CD4-positive, alpha-beta memory T cell (primary cell): Measurements from ENCODE around the gene AKT1S1. TPM values are rescaled to one million over a fixed set of nuclear protein-coding genes. Genes with fewer than 3 reads are reported as not detected.
"Not testable (repeated sequence)": the region's sequence is repeated elsewhere in the genome, so short reads cannot be mapped to it uniquely, and the experiment has no call there.

ENCODE experiments used
- CTCF ChIA-PET: fragments of 350-600 bp; sonication (Branson Sonifier 250); formaldehyde crosslinking; loops from one replicate; lab custom pipeline; 2021; ENCODE audit warnings: inconsistent platforms; ENCODE audit not compliant: partially characterized antibody; lab: Charles Lee
- POLR2A ChIA-PET: fragments of 350-600 bp; sonication (Branson Sonifier 250); formaldehyde crosslinking; loops from one replicate; lab custom pipeline; 2021; ENCODE audit not compliant: partially characterized antibody; lab: Charles Lee
- DNase-seq, 5 donors: peaks; one replicate each; pipeline versions ENCODE4 v3.0.0 to v3.0.0-alpha.2; 2020 to 2022; ENCODE audit warnings: mixed read lengths in 1 of 5
- H3K27ac ChIP-seq: one replicate; pipeline ENCODE4 v1.7.0; 2013; ENCODE audit warnings: low read depth, low read length
- H3K27me3 ChIP-seq: 2 replicates; pipeline ENCODE4 v1.7.0; 2013; ENCODE audit warnings: mild to moderate bottlenecking, low read length, moderate library complexity; ENCODE audit not compliant: insufficient read depth
- H3K36me3 ChIP-seq: 2 replicates; pipeline ENCODE4 v1.7.0; 2013; ENCODE audit warnings: mild to moderate bottlenecking, low read length, moderate library complexity; ENCODE audit not compliant: insufficient read depth
- H3K4me1 ChIP-seq: 2 replicates; pipeline ENCODE4 v1.7.0; 2013; ENCODE audit warnings: mild to moderate bottlenecking, low read length, moderate library complexity; ENCODE audit not compliant: insufficient read depth
- H3K4me3 ChIP-seq, 2 donors: one replicate each; pipeline ENCODE4 v1.7.0; 2013; ENCODE audit warnings: low read length in 2 of 2, mild to moderate bottlenecking in 1 of 2
- H3K9me3 ChIP-seq, 2 donors: one replicate each; pipeline ENCODE4 v1.7.0; 2013; ENCODE audit warnings: low read length in 2 of 2, control low read depth in 1 of 2; ENCODE audit not compliant: control insufficient read depth in 1 of 2
- H3K27ac Mint-ChIP-seq, 7 donors: one replicate each; pipeline ENCODE4 v1.8.0; 2020 to 2021; ENCODE audit warnings: mixed read lengths in 7 of 7, mild to moderate bottlenecking in 6 of 7, inconsistent platforms in 3 of 7, moderate library complexity in 3 of 7
- H3K27me3 Mint-ChIP-seq, 2 donors: one replicate each; pipeline ENCODE4 v1.8.0; 2020 to 2021; ENCODE audit warnings: mixed read lengths in 2 of 2
- H3K36me3 Mint-ChIP-seq, 2 donors: one replicate each; pipeline ENCODE4 v1.8.0; 2020 to 2021; ENCODE audit warnings: mixed read lengths in 2 of 2, inconsistent platforms in 1 of 2, mild to moderate bottlenecking in 1 of 2
- H3K4me1 Mint-ChIP-seq, 4 donors: one replicate each; pipeline ENCODE4 v1.8.0; 2020 to 2021; ENCODE audit warnings: mixed read lengths in 4 of 4, mild to moderate bottlenecking in 1 of 4
- H3K4me3 Mint-ChIP-seq, 8 donors: one replicate each; pipeline ENCODE4 v1.8.0; 2020 to 2021; ENCODE audit warnings: mixed read lengths in 8 of 8, mild to moderate bottlenecking in 7 of 8, moderate library complexity in 6 of 8, inconsistent platforms in 3 of 8
- H3K9me3 Mint-ChIP-seq, 8 donors: one replicate each; pipeline ENCODE4 v1.8.0; 2020 to 2021; ENCODE audit warnings: mixed read lengths in 8 of 8, mild to moderate bottlenecking in 5 of 8, inconsistent platforms in 3 of 8, moderate library complexity in 1 of 8
- intact Hi-C: fragments of 100-400 bp; cut with micrococcal nuclease; formaldehyde crosslinking; loops from one replicate; pipeline ENCODE4 v1.15.1; 2023
- polyA plus RNA-seq, 2 donors: library from polyadenylated mRNA; unstranded; fragments of 300-500 nt; fragmentation: Illumina TruSeq; gene quantifications; one replicate each; pipeline ENCODE4 v1.2.3, GENCODE V29; 2021
- total RNA-seq, 2 experiments: library from RNA; stranded (reverse); gene quantifications; one replicate each; pipeline ENCODE4 v1.2.3, GENCODE V29; 2021

The AKT1S1 gene
- total RNA-seq (10 to 100 TPM; 19.7 to 20.2 TPM), polyA plus RNA-seq (1 to 10 TPM; 2.5 to 4.8 TPM)

DNA sequence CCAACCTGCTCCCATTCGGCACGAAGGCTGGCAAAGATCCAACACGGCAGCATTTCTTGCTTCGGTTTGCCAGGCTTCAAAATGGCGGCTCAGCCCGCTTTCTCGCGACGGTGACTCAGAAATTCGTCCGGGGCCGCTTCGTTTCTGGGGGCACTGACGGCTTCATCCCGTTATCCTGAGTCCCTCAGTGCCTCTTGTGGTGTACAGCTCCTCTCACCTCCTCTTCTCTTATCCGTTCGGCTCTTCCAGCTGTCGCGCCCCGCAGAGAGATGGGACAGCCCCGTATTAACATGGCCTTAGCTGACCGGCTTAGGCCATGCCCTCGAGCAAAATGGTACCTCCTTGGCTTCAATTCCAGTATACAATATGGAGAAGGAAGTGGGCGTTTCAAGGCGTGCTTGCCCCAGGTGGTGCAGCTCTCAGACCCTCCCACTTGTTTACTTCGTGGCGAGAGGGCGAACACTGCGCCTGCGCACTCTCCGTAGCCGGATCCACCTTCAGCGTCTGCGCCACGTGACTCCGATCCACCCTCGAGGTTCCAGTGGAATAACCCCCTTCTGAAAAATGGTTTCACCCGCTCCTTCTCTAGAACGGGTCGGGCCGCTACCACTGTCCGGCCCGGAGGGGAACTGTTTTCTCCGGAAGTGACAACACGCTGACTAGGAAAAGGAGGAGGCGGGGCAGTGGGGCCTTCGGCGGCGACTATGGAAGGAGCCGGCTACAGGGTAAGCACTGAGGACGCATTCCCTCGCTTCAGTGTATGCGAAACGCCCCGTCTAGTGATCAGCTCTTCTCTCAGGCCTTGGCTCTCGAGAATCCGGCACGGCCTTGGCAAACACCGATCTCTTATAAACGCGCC lies at the start of gene AKT1S1, which contains the start of gene TBC1D17:
AKT1S1 (minus strand) TSS at position 336 of the 859 bp plus-strand sequence. CDS start 4,060 bp downstream, outside the sequence.
TBC1D17 (plus strand) TSS at position 683 of the 859 bp plus-strand sequence; CDS start at position 705, 22 bp downstream.
- Mint-ChIP-seq H3K9me3 (peaks cover 0 to 1% (median 0%) of the 10 kb centered on the region in 8 donors), H3K27ac (no peak within 1 kb of the TSS), H3K4me3 (no peak within 1 kb of the TSS), H3K36me3 (peaks cover 14 to 17% of the 10 kb centered on the region in 2 donors), H3K27me3 (no peaks in the 10 kb centered on the region), H3K4me1 (peaks cover 14 to 44% (median 18%) of the 10 kb centered on the region in 4 donors)
- peak within 1 kb of the TSS; percentile 95 for H3K27ac ChIP-seq
- peak within 1 kb of the TSS; percentile 97 to 98 for H3K4me3 ChIP-seq
- H3K9me3 ChIP-seq, result no peaks in the 10 kb centered on the region
- peaks cover 29% of the 10 kb centered on the region for H3K4me1 ChIP-seq
- no peaks in the 10 kb centered on the region for H3K27me3 ChIP-seq
- ChIA-PET POLR2A (interaction anchor here (0.6 to 5.4 kb wide), 30 partner anchors 9 to 1627 kb away, joined by 3 to 73 read pairs (median 7); partner anchors contain the start of genes AP2A1, ATF5, BCL2L12 and FUZ), CTCF (interaction anchor here (0.9 to 1.6 kb wide), 2 partner anchors 9 to 159 kb away, joined by 3 to 4 read pairs; partner anchors contain the start of gene PNKP)
- peaks cover 30% of the 10 kb centered on the region for H3K36me3 ChIP-seq
- peak; percentile 99 to 100 (median 100) for DNase-seq
- intact Hi-C loops, result loop anchor here (1.0 to 5.0 kb wide), 13 partner anchors 8 to 380 kb away; partner anchors contain the start of genes ATF5, FUZ, IL4I1 and NUP62

DNA sequence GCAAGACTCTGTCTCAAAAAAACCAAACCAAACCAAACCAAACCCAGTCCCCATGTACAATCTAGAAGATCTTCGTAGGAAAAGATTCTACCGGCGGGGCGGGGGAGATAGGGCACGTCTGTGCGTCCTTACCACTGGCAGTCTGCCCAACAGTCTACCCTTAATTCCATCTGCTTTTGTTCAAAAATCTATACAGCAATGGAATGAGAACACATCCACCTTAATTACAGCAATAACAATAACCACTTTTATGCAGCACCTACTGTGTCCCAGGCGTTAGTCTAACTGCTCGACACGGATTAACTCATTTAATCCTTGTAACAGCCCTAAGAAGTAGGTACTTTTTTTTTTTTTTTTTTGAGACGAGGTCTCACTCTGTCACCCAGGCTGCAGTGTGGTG lies 49.4 kb upstream of the AKT1S1 start:
- no peak for DNase-seq
- H3K27me3 Mint-ChIP-seq, result no peaks in the 10 kb centered on the region
- H3K9me3 Mint-ChIP-seq, result peaks cover 0 to 7% (median 0%) of the 10 kb centered on the region in 8 donors
- H3K9me3 ChIP-seq, result no peaks in the 10 kb centered on the region
- no peak overlapping the region for H3K4me3 ChIP-seq
- peaks cover 18 to 43% of the 10 kb centered on the region in 2 donors for H3K36me3 Mint-ChIP-seq
- H3K36me3 ChIP-seq, result peaks cover 34% of the 10 kb centered on the region
- peaks cover 32 to 71% (median 49%) of the 10 kb centered on the region in 4 donors for H3K4me1 Mint-ChIP-seq
- intact Hi-C loops, result no loop called here
- H3K27me3 ChIP-seq, result no peaks in the 10 kb centered on the region
- H3K4me1 ChIP-seq, result peaks cover 50% of the 10 kb centered on the region
- ChIA-PET POLR2A (no interaction called here), CTCF (no interaction called here)
- no peak overlapping the region for H3K27ac ChIP-seq
- H3K27ac Mint-ChIP-seq, result peak overlapping the region in 2 of 7 donors; percentile 48 to 59
- H3K4me3 Mint-ChIP-seq, result peak overlapping the region in 2 of 8 donors; percentile 10 to 38

DNA sequence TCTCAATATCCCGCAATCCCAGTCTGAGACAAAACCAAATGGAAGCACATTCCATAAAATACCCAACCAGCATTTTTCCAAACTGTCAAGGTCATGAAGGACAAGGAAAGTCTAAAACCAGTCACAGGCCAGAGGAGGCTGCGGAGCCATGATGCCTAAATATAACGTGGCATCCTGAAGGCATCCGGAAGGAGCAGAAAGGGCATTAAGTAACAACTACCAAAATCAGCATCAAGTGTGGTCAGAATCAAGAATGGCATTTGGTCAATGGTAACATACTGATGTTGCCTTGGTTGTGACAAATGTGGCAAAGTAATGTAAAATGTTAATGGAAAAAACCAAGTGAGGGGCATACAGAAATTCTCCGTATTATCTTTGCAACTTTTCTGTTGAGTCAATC lies 48.3 kb upstream of the AKT1S1 start:
- Mint-ChIP-seq H3K4me3 (peak overlapping the region in 2 of 8 donors; percentile 4 to 26), H3K4me1 (peaks cover 30 to 72% (median 49%) of the 10 kb centered on the region in 4 donors), H3K36me3 (peaks cover 24 to 50% of the 10 kb centered on the region in 2 donors), H3K27me3 (no peaks in the 10 kb centered on the region), H3K27ac (no peak overlapping the region), H3K9me3 (peaks cover 0 to 7% (median 0%) of the 10 kb centered on the region in 8 donors)
- POLR2A ChIA-PET, result no interaction called here
- peaks cover 38% of the 10 kb centered on the region for H3K36me3 ChIP-seq
- H3K4me1 ChIP-seq, result peaks cover 45% of the 10 kb centered on the region
- intact Hi-C loops, result no loop called here
- CTCF ChIA-PET, result interaction anchor here (0.7 kb wide), 1 partner anchor 15 kb away, joined by 3 read pairs; no protein-coding TSS in a partner anchor
- no peaks in the 10 kb centered on the region for H3K9me3 ChIP-seq
- no peak overlapping the region for H3K4me3 ChIP-seq
- no peak overlapping the region for H3K27ac ChIP-seq
- no peak for DNase-seq
- no peaks in the 10 kb centered on the region for H3K27me3 ChIP-seq

DNA sequence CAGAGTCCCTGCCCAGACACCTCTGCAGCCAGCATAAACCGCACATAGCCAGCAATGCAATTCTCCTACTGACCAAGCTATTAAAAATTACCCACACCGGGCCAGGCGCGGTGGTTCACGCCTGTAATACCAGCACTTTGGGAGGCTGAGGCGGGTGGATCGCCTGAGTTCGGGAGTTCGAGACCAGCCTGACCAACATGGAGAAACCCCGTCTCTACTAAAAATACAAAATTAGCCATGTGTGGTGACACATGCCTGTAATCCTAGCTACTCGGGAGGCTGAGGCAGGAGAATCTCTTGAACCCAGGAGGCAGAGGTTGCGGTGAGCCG lies 47.7 kb upstream of the AKT1S1 start:
- H3K9me3 Mint-ChIP-seq, H3K4me3 ChIP-seq, H3K27ac Mint-ChIP-seq, H3K9me3 ChIP-seq, H3K27ac ChIP-seq, H3K27me3 Mint-ChIP-seq, intact Hi-C loops, DNase-seq, H3K4me3 Mint-ChIP-seq, H3K27me3 ChIP-seq: not testable (repeated sequence)
- POLR2A ChIA-PET, result interaction anchor here (0.9 kb wide), 1 partner anchor 11 kb away, joined by 3 read pairs; no protein-coding TSS in a partner anchor
- CTCF ChIA-PET, result interaction anchor here (1.1 to 1.4 kb wide), 2 partner anchors 13 to 34 kb away, joined by 3 to 5 read pairs; no protein-coding TSS in a partner anchor
- Mint-ChIP-seq H3K36me3 (peaks cover 26 to 54% of the 10 kb centered on the region in 2 donors), H3K4me1 (peaks cover 28 to 72% (median 47%) of the 10 kb centered on the region in 4 donors)
- Histone ChIP-seq H3K4me1 (peaks cover 38% of the 10 kb centered on the region), H3K36me3 (peaks cover 41% of the 10 kb centered on the region)

DNA sequence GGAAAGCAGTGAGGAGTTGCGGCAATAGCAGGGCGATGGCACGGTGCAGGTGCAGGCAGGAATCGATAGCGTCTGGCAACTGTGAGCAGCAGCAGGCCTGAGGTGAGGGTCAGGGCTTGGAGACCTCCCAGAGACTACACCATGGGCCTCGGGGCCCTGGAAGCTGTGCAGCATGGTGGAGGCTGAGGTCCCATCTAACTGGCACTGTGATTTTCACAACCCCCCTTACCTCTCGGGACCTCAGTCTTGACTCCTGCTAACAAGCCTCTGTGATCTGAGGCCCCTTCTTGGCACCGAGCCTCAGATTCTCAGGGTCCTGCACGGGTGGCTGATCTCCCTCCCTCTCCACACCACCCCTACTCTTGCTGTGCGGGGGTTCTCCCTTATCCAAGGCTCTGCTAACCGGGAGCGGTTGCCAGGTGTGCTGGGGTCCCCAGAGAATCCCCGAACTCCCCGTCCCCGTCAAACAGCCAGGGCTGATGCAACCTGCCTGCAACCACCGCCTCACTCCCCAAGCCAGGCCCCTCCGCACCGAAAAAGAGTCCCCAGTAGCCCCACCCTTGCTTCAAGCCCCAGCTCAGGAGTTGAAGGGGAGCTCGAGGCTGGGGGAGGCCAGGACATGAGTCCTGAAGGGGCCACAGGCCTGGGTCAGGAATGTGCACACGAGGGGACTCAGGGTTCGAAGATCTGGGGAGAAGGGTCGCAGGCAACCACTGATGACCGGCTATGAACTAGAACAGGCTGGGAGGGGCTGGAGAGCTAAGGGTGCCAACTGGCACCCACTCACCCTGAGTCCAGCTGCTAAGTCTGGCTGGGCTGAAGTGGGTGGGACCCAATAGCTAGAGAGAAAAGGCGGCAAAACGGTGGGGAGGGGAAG lies 47.1 kb upstream of the AKT1S1 start:
- Histone ChIP-seq H3K9me3 (no peaks in the 10 kb centered on the region), H3K27me3 (no peaks in the 10 kb centered on the region), H3K4me1 (peaks cover 37% of the 10 kb centered on the region), H3K27ac (no peak overlapping the region), H3K4me3 (no peak overlapping the region), H3K36me3 (peaks cover 41% of the 10 kb centered on the region)
- Mint-ChIP-seq H3K9me3 (peaks cover 0 to 1% (median 0%) of the 10 kb centered on the region in 8 donors), H3K4me1 (peaks cover 26 to 74% (median 46%) of the 10 kb centered on the region in 4 donors), H3K27ac (peak overlapping the region in 1 of 7 donors; percentile 41), H3K36me3 (peaks cover 26 to 54% of the 10 kb centered on the region in 2 donors), H3K27me3 (no peaks in the 10 kb centered on the region), H3K4me3 (no peak overlapping the region)
- DNase-seq, result no peak
- ChIA-PET CTCF (interaction anchor here (1.1 to 1.4 kb wide), 2 partner anchors 13 to 34 kb away, joined by 3 to 5 read pairs; no protein-coding TSS in a partner anchor), POLR2A (interaction anchor here (0.9 kb wide), 1 partner anchor 10 kb away, joined by 3 read pairs; no protein-coding TSS in a partner anchor)
- intact Hi-C loops, result no loop called here

DNA sequence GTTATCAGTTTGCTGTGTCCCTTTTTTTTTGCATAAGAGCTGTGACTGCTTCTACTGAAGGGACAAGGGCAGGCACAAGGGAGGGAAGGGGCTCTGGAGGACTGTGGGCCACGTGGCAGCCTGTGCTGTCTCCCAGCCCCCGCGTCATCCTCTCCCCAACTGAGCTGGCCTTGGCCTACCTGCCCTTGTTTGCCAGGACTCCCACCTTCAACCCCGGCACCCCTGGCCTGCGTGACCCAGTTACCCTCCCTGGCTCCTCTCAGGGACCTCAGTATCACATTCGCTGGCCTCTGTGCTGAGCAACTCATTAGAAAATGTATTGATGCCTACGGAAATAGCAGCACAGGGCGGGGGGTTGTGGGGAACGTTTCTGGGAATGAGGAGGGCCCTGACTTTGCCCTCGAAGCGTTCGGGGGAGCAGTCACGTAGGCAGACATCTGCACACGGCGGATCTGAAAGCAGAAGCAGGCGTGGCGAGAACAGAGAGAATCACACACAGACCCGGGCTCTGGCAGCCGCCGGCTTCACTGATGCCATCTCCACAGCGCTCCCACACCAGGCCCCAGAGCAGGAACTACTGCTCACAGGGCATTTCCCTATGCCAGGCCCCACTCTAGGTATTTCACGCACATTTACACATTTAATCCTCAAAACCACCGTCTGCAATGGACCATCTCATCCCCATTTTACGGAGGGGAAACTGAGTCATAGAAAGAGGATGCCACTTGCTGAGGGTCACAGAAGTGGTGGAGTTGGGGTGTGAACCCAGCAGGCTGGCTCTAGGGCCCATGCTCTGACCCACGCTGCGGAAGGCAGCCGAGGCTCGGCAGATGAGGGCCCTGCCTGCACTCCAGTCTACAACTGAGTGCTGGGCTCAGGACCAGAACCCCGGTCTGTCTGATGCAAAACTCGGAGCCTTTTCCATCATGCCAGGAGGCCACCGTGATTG lies 46.2 kb upstream of the AKT1S1 start:
- no peaks in the 10 kb centered on the region for H3K9me3 ChIP-seq

More for the DNA sequence above, 46.2 kb upstream of the AKT1S1 start:
- POLR2A ChIA-PET, result no interaction called here
- CTCF ChIA-PET, result no interaction called here
- Mint-ChIP-seq H3K27me3 (no peaks in the 10 kb centered on the region), H3K27ac (peak overlapping the region in 5 of 7 donors; percentile 8 to 70 (median 42)), H3K4me1 (peaks cover 22 to 70% (median 41%) of the 10 kb centered on the region in 4 donors), H3K4me3 (no peak overlapping the region), H3K36me3 (peaks cover 25 to 48% of the 10 kb centered on the region in 2 donors), H3K9me3 (no peaks in the 10 kb centered on the region)
- Histone ChIP-seq H3K4me1 (peaks cover 33% of the 10 kb centered on the region), H3K27me3 (no peaks in the 10 kb centered on the region), H3K36me3 (peaks cover 41% of the 10 kb centered on the region), H3K27ac (no peak overlapping the region), H3K4me3 (no peak overlapping the region)
- intact Hi-C loops, result no loop called here
- no peak for DNase-seq
